Measurements from ENCODE around the gene KIAA0930.

KIAA0930 gene

DNA sequence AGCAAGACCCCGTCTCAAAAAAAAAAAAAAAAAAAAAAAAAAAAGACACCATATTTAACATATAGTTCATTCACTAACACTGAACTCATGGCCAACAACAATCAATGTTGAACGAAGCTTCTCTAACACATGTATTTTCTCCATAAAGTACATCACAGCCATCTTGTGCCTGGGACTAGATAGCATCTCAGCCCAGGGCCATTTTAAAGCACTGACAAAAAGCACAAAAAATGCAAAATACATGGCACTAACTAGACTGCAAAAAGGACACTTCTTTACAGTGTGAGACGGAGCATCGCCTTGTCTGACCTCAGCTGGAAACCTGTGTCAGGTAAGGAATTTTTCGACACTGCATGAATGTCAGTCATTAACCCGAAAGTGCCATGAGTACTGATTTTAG lies 23.3 kb downstream of the KIAA0930 start:
- no peak for TF ChIP-seq TAF1 (IDR thresholded peaks at IDR 0.05; ENCODE audit: low read depth, low read length)
- no peak for TF ChIP-seq SPI1 (IDR thresholded peaks at IDR 0.05; ENCODE audit: low read depth, low read length)
- TF ChIP-seq POLR2AphosphoS5 (IDR thresholded peaks at IDR 0.05; ENCODE audit: low read depth, low read length): no peak
- TF ChIP-seq POU2F2 (IDR thresholded peaks at IDR 0.05; ENCODE audit: low read depth, low read length): no peak
- TF ChIP-seq POLR2A (IDR thresholded peaks at IDR 0.05; ENCODE audit: low read depth, low read length): no peak
- no peak for TF ChIP-seq PAX5 (IDR thresholded peaks at IDR 0.05; ENCODE audit: insufficient read depth, low read length, severe bottlenecking)
- peak; percentile 56 for FAIRE-seq
- no peak for DNase-seq (ENCODE audit: insufficient read length, low spot score)

GRCh38 chr22:45216133-45217003 lies 24.3 kb downstream of the KIAA0930 start:
- no peak for TF ChIP-seq POU2F2 (IDR thresholded peaks at IDR 0.05; ENCODE audit: low read depth, low read length)
- TF ChIP-seq POLR2AphosphoS5 (IDR thresholded peaks at IDR 0.05; ENCODE audit: low read depth, low read length): no peak
- no peak for TF ChIP-seq PAX5 (IDR thresholded peaks at IDR 0.05; ENCODE audit: insufficient read depth, low read length, severe bottlenecking)
- TF ChIP-seq POLR2A (IDR thresholded peaks at IDR 0.05; ENCODE audit: low read depth, low read length): no peak
- no peak for TF ChIP-seq SPI1 (IDR thresholded peaks at IDR 0.05; ENCODE audit: low read depth, low read length)
- no peak for TF ChIP-seq TAF1 (IDR thresholded peaks at IDR 0.05; ENCODE audit: low read depth, low read length)
- peak; percentile 80 for FAIRE-seq
- DNase-seq (ENCODE audit: insufficient read length, low spot score): no peak

GRCh38 chr22:45212992-45213751 lies 27.5 kb downstream of the KIAA0930 start:
- no peak for FAIRE-seq
- no peak for DNase-seq (ENCODE audit: insufficient read length, low spot score)
- TF ChIP-seq POLR2A (IDR thresholded peaks at IDR 0.05; ENCODE audit: low read depth, low read length): no peak

GRCh38 chr22:45212306-45212709 lies 28.4 kb downstream of the KIAA0930 start:
- FAIRE-seq (no peak), DNase-seq (ENCODE audit: insufficient read length, low spot score) (no peak)
- no peak for TF ChIP-seq POLR2A (IDR thresholded peaks at IDR 0.05; ENCODE audit: low read depth, low read length)
- TF ChIP-seq SPI1 (IDR thresholded peaks at IDR 0.05; ENCODE audit: low read depth, low read length): no peak
- TF ChIP-seq POLR2AphosphoS5 (IDR thresholded peaks at IDR 0.05; ENCODE audit: low read depth, low read length): no peak
- TF ChIP-seq PAX5 (IDR thresholded peaks at IDR 0.05; ENCODE audit: insufficient read depth, low read length, severe bottlenecking): no peak

DNA sequence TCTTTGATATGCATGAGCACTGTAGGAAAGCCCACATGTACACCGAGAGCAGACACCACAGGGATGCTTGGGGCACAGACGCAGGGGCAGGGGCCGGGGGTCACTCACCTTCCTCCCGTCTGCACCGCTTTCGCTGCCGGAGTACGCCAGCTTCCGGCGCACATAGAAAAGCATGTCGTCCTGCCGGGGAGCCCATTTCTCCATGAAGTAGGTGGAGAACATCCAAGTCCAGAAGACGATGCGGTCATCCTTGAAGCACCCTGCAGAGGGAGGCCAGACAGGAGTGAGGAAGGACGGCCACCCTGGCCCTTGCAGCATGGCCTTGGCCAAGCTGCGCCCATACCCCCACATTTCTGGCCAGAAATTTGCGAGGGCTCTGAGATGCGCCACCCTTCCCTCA lies 28.8 kb downstream of the KIAA0930 start:
- no peak for TF ChIP-seq SPI1 (IDR thresholded peaks at IDR 0.05; ENCODE audit: low read depth, low read length)
- TF ChIP-seq PAX5 (IDR thresholded peaks at IDR 0.05; ENCODE audit: insufficient read depth, low read length, severe bottlenecking): no peak
- no peak for TF ChIP-seq POLR2AphosphoS5 (IDR thresholded peaks at IDR 0.05; ENCODE audit: low read depth, low read length)
- TF ChIP-seq POLR2A (IDR thresholded peaks at IDR 0.05; ENCODE audit: low read depth, low read length): no peak
- no peak for TF ChIP-seq TAF1 (IDR thresholded peaks at IDR 0.05; ENCODE audit: low read depth, low read length)
- TF ChIP-seq POU2F2 (IDR thresholded peaks at IDR 0.05; ENCODE audit: low read depth, low read length): no peak
- FAIRE-seq (no peak), DNase-seq (ENCODE audit: insufficient read length, low spot score) (no peak)

- DNase-seq (ENCODE audit: insufficient read length, low spot score) (no peak), FAIRE-seq (no peak)
- no peak for TF ChIP-seq TAF1 (IDR thresholded peaks at IDR 0.05; ENCODE audit: low read depth, low read length)
- no peak for TF ChIP-seq PAX5 (IDR thresholded peaks at IDR 0.05; ENCODE audit: insufficient read depth, low read length, severe bottlenecking)
- no peak for TF ChIP-seq POLR2A (IDR thresholded peaks at IDR 0.05; ENCODE audit: low read depth, low read length)
- no peak for TF ChIP-seq POLR2AphosphoS5 (IDR thresholded peaks at IDR 0.05; ENCODE audit: low read depth, low read length)
- no peak for TF ChIP-seq SPI1 (IDR thresholded peaks at IDR 0.05; ENCODE audit: low read depth, low read length)
- no peak for TF ChIP-seq POU2F2 (IDR thresholded peaks at IDR 0.05; ENCODE audit: low read depth, low read length)
Observed at GRCh38 chr22:45211435-45211834, 29.3 kb downstream of the KIAA0930 start.

DNA sequence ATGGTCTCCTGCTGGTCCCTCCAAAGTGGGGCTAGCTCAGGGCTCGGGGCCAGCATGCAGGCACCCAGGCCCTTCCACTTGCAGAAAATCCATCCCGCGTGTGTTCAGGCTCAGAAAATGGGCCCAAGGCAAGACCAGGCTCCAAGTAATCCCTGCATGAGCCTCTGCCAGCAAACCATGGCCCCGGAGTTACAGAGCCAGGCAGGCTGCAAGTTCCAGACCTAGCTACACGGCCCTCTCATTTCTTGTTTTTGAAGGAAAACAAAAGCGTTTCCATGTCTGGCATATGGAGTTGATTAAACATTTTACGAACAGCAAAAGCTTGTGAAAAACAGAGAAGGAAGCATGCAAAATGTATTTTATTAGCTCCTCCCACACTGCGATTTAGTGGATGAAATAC lies 29.7 kb downstream of the KIAA0930 start:
- DNase-seq (ENCODE audit: insufficient read length, low spot score) (no peak), FAIRE-seq (no peak)
- TF ChIP-seq SPI1 (IDR thresholded peaks at IDR 0.05; ENCODE audit: low read depth, low read length): no peak
- no peak for TF ChIP-seq POLR2A (IDR thresholded peaks at IDR 0.05; ENCODE audit: low read depth, low read length)
- TF ChIP-seq POU2F2 (IDR thresholded peaks at IDR 0.05; ENCODE audit: low read depth, low read length): no peak
- no peak for TF ChIP-seq POLR2AphosphoS5 (IDR thresholded peaks at IDR 0.05; ENCODE audit: low read depth, low read length)
- TF ChIP-seq PAX5 (IDR thresholded peaks at IDR 0.05; ENCODE audit: insufficient read depth, low read length, severe bottlenecking): no peak
- no peak for TF ChIP-seq TAF1 (IDR thresholded peaks at IDR 0.05; ENCODE audit: low read depth, low read length)

DNA sequence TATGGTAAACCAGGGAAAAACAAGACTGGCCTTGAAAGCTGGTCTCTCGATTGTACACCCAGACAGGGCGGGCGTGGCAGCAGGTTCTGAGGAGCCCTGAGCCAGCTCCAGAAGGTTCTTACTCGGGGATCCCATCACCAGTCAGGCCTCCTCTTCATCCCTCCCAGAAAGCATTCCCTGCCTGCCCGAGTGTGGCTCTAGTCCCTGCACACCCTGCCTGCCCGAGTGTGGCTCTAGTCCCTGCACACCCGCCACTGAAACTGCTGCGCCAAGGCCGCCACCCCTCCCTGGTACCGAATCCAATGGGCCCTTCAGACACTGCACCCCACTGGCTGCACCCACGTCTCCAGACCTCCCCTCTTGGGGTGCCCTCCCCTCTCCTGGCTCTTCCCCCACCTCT lies 30.1 kb downstream of the KIAA0930 start:
- DNase-seq (ENCODE audit: insufficient read length, low spot score): no peak
- FAIRE-seq: no peak
- TF ChIP-seq PAX5 (IDR thresholded peaks at IDR 0.05; ENCODE audit: insufficient read depth, low read length, severe bottlenecking): no peak
- no peak for TF ChIP-seq POU2F2 (IDR thresholded peaks at IDR 0.05; ENCODE audit: low read depth, low read length)

DNA sequence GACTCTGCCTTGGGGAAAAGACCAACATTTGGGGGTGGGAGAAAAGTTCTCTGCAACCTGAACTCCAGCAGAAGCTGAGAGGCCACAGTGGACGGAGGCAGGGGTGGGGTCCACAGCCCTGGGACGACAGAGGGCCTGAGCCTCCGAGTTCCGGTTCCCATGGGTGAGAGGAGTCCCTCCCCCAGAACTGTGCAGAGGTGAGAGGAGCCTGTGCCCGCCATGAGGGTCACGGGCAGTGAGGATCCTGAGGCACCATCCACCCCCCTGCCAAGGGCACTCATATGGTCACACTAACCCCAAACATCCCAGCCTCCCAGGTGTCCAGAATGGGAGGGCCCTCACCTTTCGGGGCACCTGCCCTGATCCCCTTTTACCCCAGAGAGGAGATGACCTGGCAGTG lies 30.5 kb downstream of the KIAA0930 start:
- DNase-seq (ENCODE audit: insufficient read length, low spot score): no peak
- TF ChIP-seq TAF1 (IDR thresholded peaks at IDR 0.05; ENCODE audit: low read depth, low read length) (no peak), POLR2A (IDR thresholded peaks at IDR 0.05; ENCODE audit: low read depth, low read length) (no peak), POU2F2 (IDR thresholded peaks at IDR 0.05; ENCODE audit: low read depth, low read length) (no peak), SPI1 (IDR thresholded peaks at IDR 0.05; ENCODE audit: low read depth, low read length) (no peak)
- FAIRE-seq: no peak
